GM19240 (cell line): ENCODE results near the gene CHRNA5.
A peak's percentile ranks its signal among the peaks of the same experiment; 100 is the strongest.
"Not testable (repeated sequence)": the region's sequence is repeated elsewhere in the genome, so short reads cannot be mapped to it uniquely, and the experiment has no call there.

ENCODE experiments used
- DNase-seq: peaks from one replicate; pipeline ENCODE4 v3.0.0; 2011; ENCODE audit warnings: low spot score; ENCODE audit not compliant: insufficient read length

The CHRNA5 gene

DNA sequence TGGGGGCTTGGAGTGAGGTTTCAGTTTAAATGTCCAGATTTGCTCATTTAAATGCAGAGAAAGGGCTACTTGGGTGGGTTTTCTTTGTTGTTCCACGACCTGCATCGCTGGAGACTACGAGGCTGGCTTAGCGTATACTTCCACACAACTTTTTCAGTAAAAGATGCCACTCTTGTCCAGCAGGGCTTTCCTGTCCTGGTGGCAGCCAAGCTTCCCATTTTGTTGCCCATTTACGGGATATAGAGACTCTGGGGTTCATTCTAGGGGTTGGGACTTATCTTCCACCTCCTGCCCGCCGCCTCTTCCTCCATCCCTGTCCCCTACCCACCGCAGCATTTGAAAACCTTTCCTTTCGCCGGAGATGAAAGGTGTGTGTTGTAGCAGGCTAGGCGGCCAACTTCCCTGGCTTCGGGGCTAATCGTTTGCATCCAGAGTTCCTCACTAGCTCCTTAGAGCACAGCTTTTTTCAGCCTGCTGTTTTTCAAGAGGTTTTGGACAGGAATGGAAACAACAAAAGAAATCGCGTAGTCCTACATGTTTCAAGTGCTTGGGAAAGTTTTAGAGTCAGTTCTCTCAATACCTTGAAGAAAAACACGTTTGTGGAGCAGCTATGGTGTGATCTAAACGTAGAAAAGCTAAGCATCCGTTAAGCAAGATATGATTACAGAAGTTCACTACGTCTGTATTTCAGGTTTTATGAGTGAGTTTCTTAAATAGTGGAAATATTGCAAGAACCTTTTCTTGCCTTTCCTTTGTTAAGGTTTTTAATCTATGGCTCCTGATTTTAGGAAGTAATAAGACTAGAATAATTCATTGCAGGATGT lies 843 bp downstream of the CHRNA5 start:
- no peak for DNase-seq

DNA sequence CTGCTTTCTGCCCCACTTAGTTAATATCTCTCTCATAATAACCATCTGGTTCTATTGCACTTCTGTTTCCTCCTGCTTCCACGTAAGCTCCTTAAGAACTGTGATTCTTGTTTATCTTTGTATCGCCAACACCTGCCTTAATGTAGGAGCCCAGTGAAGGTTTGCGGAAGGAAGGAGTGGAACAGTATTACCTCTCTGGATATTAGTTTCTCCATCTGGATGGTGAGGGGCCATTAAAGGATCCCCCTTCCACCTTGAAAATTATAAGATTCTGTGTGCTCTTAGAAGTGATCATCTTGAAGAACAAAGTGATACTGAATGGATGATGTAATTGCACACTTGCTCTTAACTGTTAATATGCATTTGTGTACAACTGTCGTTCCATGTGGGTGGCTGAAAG lies 2.2 kb downstream of the CHRNA5 start:
- no peak for DNase-seq

DNA sequence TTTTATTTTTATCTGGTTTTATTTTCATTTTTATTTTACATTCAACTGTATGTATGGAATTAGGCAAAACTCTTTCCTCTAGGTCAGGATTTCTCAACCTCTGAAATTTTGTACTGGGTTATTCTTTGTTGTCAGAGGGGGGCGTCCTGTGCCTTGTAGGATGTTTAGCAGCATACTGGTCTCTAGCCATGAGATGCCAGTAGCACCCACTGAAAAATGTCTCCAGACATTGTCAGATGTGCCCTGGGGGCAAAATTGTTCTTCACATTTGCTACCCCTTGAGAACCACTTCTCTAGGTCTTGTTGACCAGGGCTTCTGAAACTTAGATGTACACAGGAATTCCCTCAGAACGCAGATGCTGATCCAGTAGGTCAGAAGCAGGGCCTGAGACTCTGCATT lies 5.4 kb downstream of the CHRNA5 start:
- DNase-seq, result no peak

DNA sequence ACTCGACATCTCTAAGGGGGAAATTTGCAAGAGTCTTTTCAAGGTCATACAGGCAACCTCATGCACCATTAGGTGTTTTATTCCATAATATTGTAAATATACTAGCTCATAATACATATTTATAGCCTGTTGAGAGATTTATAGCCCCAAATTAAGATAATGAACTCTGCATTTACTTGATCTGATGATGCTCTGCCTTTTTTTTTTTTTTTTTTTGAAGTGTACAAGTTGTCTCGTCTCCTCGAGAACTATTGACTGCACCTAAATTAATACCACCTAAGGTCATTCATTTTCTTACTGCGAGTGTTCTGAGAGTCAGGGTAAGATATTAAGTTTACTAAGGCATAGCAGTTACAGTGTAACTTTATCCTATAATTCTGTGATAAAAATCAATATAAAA lies 6.1 kb downstream of the CHRNA5 start:
- no peak for DNase-seq

DNA sequence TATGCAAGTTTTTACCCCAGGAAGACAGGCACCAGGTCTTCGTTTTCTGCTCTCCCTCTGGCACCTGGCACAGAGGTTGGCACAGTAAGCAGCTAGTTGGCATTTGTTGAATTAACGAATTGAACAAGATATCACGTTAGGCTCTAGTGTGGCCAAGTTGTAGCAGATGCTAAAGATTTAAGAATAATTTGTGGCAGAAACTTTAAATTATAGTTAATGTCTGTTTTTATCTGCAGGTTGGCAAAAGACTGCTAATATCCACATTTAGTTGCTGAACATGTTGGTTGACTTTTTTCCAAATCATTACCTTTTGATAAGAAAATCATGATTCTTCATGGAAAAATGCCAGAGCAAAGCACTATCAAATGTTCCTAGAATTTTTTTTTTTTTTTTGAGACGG lies 8.1 kb downstream of the CHRNA5 start:
- no peak for DNase-seq

DNA sequence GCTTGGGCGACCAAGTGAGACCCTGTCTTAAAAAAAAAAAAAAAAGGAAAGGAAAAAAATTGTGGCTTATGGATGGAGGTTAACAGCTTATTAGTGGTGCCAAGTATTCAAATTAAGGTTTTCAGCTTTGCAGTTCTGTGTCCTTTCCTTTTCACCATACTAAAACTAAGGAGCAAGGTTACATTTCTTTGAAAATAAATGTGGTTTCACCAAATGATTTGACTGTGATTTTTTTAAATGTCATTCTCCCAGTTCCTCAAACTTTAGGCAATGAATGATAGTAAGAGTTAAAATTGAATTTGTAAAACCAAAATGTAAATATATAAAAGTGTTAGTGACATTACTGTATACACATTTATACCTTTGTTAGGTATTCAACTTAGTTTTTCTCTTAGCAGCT lies 9.6 kb downstream of the CHRNA5 start:
- DNase-seq, result no peak

DNA sequence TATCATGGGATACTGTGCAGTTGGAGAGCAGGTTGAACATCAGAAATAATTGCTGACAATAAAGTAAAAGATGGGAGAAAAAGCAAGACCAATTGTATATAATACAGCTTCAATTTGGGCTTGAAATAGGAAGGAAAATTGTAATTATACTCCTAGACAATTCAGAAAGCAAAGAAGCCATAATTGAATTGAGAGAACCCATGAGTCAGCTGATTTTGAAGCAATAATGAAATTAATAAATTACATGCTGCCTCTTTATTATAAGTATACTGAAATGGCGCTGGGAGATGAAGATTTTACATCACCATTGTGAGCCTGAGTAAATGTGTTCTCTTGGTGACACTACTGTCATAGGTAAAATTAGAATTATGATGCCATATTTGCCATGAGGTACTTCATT lies 32.3 kb downstream of the CHRNA5 start:
- no peak for DNase-seq

DNA sequence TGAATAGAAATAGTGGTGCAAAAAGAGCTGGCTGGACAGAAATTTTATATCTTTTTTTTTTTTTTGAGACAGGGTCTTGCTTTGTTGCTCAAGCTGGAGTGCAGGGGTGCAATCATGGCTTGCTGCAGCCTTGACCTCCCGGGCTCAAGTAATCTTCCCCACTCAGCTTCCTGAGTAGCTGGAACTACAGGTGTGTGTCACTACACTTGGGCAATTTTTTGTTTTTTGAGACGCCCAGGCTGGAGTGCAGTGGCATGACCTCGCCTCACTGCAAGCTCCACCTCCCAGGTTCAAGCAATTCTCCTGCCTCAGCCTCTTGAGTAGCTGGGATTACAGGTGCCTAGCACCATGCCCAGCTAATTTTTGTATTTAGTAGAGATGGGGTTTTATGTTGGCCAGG lies 33.0 kb downstream of the CHRNA5 start:
- DNase-seq, result no peak

DNA sequence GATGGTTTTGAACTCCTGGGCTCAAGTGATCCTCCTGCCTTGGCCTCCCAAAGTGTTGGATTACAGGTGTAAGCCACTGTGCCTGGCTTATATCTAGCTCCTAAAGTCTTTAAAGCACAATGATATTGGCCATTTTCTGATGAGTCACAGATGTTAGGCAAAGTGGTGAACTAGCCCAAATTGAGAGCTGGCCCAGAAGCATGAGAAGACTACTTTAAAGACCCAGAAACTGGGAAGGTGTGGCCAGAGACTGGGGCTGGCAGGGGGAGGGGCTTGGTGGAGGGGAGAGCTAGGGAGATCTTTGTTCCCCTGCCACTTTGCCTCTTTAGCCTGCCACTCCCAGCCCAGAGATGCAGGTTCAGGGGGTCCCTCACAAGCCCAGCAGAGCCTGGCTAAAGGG lies 33.9 kb downstream of the CHRNA5 start:
- DNase-seq, result no peak

DNA sequence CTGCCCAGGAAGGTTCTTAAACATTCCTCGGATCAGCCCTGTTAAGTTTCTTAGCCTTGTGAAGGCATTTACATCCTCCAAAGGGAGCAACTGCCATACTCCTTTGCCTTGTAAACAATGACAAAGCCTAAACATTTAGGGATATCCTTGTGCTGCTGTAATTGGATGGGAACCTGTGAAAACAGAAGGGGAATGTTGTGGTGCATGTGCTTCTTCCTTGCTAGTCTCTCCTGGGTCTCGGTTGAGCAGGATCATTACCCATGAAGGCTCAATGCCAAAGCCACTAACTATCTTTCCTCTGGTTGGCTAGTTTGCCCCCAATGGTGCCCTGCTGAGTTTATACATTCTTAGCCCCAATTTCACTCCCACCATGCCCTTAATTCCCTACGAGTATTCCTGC lies 38.1 kb downstream of the CHRNA5 start:
- DNase-seq, result no peak

DNA sequence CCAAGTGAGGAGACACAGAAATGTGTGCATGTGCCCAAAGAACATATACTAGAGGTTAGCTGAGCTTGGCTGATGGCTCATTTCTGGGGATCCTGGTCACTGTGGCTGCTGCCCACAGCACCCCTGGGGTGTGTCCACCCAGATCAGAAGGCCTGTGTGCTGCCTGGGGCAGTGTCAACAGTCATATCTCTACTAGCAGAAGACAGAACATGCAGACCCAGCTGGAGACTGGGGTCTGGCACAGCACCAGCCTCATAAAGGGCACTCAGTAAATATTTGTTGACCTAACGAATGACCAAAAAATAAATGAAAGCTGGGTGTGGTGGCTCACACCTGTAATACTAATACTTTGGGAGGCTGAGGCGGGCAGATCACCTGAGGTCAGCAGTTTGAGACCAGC lies 39.1 kb downstream of the CHRNA5 start:
- DNase-seq, result no peak

DNA sequence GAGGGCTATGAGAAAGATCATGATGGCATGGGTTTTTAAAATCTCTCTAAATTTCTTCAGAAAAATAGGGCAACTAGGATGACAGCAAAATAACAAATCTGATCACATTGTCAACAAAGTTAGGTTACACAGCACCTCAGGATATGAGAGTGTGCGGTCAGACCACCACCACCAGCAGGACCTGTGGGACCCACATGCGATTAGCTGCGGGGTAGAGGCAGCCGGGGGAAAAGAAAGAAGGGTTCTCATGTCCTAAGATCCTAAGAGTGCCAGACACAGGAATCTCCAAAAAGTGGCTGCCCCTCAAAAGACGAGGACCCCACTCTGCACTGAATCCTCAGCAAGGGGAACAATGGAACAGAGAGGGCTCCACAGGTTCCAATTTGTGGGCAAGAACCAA lies 39.9 kb downstream of the CHRNA5 start:
- DNase-seq, result no peak

DNA sequence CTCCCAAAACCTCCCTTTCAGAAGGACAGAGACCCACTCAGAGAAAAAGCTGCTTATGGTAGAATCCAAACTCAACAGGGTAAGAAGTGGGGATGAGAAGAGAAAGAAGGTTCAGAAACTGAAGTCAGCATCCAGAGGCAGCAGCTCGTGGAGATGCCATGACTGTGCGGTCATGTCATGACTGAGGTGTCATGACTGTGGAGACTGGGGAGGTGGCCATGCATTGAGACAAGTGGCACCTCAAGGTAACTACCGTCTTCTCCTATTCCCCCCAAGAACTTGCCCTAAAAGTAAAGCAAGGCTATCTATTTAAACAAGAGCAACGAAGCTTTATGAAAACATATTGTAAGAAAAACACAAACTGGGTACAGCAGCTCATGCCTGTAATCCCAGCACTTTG lies 40.4 kb downstream of the CHRNA5 start:
- no peak for DNase-seq

DNA sequence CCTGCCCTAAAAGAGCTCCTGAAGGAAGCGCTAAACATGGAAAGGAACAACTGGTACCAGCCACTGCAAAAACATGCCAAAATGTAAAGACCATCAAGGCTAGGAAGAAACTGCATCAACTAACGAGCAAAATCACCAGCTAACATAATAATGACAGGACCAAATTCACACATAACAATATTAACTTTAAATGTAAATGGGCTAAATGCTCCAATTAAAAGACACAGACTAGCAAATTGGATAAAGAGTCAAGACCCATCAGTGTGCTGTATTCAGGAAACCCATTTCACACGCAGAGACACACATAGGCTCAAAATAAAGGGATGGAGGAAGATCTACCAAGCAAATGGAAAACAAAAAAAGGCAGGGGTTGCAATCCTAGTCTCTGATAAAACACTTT lies 44.2 kb downstream of the CHRNA5 start:
- DNase-seq, result not testable (repeated sequence)

DNA sequence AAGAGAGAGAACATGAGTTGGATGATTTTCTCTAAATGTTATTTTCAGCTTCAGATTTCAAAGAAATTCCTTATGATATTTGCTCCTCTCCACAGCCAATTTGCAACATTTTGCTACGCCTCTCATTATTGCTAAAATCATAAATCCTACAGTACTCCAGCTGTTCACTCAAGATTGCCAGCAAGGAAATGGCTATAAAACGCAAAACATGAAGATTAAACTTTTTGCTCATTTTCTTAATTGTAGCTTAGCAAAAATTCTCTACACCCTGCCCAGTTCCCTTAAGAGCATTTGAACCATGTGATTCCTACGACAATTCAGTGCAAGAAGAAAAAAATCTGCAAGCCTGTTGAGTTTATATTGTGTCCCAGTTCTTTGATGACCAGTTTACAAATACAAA lies 48.7 kb downstream of the CHRNA5 start:
- no peak for DNase-seq

DNA sequence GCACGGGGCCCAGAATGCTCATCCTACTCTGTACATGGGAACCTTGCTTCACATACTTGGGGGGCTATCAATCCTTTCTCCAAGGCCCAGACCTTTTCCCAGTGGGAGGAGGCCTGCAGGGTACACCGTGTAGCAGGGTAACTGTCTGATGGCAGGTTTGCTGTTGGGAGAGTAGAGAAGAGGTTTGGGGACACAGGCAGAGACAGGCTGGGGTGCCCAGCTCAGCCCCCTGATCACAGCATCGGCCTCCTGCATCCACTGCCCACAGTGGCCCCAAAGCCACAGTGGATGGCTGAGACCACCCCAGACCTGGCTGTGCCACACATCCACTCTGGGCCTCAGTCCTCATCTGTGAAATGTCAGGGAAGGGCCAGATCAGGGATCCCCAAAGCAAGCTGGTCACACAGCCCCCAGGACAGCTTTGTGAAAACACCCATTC lies 49.9 kb downstream of the CHRNA5 start:
- no peak for DNase-seq

DNA sequence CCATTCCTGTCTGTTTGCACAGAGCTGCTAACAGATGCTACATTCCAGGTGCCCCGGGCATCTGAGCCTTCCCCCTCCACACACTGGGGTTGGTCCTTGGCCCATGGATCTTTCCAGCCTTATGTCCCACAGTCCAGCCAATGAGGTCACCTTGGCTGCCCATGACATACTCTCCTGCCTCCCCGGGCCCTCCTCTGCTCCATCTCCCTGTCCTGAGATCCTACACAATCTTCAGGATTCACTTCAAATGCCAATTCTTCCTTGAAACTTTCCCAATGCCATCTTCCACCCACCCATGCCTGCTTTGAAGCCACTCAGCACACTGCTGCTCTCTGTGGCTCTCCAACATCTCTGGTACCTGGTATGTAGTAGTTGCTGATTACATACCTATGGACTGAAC lies 51.2 kb downstream of the CHRNA5 start:
- no peak for DNase-seq

DNA sequence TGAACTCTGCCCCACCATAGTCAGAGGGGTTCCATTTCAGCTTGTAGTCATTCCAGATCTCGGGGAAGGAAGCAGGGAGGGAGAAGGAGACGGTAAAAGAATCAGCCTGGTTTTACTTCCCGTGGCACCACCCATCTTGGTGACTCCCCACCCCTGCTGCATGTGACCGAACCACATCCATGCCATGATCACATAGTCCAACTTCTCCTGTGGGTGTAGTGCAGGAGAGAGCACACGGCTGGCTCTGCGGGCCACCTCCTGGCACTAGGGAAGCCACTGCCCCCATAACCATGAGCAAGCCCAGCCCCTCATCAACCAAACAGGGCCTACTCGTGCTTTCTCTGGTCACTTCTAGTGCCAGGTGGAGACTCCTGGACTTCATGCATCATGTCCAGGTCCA lies 51.8 kb downstream of the CHRNA5 start:
- no peak for DNase-seq

DNA sequence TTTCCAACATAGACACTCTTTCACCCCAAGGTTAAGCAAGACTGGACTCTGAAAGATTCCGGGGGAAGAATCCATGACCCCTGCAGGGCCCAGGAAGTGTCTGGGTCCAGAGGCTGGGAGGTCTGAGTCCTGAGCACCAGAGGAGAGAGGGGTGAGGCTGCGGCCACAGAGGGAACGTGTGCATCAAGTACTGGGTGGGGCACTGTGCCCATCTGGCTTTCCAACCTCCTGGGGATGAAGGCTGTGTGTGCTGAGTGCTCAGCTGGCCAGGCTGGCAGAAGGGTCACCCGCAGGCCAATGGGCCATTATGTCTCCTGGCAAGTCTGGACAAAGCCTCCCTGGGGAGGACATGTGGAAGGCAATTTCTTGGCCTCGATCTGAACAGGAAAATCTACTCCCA lies 52.2 kb downstream of the CHRNA5 start:
- no peak for DNase-seq

DNA sequence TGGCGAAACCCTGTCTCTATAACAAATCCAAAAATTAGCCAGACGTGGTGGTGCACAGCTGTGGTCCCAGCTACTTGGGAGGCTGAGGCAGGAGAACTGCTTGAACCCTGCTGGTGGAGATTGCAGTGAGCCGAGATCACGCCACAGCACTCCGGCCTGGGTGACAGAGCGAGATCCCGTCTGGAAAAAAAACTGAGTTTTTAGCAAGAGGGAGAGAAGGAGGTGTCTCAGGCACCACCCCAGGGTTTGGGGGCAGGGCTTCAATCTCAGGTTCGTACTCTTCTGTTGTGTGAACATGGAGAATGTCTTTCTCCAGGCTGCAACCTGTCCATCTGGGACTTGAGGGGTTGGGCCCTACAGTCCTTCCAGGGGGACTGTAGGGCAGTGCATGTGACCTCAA lies 52.7 kb downstream of the CHRNA5 start:
- DNase-seq, result no peak

DNA sequence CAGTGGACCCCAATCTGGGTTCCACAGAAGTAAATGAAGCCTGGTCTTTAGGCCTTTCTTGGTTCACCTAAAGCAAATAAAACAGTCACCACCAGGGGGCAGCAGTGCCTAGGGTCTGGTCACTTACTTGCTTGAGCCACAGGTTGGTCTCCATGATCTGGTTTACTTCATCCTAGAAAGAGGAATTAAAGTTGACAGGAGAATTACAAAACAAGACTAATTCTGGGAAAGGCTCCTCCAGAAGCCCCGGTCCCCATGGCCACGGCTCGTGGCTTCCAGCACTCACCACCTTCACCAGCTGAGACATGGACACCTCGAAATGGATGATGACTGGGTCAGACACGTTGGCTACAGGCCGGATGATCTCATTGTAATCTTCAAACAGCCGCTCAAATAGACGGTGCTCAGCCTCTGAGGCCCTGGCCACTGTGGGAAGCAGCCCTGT lies 53.2 kb downstream of the CHRNA5 start:
- DNase-seq, result peak; percentile 76

DNA sequence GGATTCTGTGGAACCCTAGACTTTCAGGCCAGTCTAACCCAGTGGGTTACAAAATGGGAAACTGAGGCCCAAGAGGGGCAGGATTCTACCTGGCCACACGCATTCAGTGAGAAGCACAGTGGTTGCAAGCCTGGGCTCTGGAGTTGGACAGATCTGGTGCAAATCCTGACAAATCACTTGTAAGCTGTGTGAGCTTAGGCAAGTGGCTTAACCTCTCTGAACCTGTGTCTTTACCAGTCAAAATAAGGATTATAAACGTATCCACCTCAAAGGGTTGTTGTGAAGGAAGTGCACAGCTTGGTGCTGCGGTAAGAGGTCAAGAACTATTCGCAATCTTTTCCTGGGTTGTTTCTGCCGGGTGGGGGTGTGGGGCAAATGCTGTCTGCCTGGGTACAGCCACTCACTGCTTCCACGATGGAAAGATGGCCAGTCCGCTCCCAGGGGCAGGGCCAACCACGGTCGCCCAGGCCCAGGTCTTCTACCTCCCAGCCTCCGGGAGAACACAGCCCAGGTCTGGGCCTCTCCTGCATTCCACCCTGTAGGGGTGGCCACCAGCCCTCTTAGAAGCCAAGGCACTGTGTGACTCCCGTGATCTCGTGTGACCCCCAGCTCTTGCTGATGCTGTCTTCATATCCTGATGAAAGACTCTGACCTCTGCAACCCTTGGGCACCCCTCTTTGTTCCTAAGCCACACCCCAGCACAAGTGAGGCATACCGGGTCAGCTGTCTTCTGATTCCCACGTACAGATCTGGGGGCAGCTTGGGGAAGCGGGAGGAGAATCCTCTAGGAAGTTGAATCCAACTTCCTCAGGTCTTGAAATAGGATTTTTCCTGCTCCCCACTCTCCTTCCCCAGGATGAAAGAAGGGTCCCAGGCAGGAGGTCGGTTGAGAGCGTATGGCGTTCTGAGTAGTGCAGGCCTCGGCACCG lies 54.0 kb downstream of the CHRNA5 start:
- no peak for DNase-seq
